ENCODE measurements around the gene TPT1.
A peak's percentile ranks its signal among the peaks of the same experiment; 100 is the strongest.

Gene TPT1

DNA sequence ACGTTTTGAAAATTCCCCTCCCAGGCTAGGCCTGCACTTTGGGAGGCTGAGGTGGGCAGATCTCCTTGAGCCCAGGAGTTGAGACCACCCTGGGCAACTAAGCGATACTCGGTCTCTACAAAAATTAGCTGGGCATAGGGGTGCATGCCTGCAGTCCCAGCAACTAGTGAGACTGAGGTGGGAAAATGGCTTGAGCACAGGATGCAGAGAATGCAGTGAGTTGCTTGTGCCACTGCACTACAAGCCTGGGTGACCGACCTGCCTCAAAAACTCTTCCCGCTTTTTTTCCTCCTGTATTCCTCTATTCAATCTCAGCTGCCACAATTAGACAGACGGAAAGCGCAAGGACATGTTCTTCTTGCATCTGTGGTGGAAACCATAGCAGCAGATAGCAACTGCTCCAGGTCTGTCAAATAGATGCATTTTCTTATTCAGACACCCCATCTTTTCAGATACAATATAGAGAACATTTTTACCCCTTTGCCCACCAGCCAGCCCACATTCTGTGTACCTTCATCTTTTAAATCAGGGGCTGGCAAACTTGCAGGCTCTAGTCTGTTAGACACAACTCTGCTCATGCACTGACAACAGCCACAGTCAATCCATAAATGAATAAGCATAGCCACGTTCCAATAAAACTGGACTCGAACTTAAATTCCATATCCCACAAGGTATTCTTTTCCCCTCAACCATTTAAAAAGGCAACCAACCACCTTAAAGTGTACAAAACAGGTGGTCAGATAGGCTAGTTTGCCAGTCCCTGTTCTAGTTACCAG is 4.8 kb downstream of the TPT1 start:
- peak overlapping the region; percentile 99 for H3K27ac ChIP-seq
- DNase-seq (ENCODE audit: low read depth, low spot score), result no peak

DNA sequence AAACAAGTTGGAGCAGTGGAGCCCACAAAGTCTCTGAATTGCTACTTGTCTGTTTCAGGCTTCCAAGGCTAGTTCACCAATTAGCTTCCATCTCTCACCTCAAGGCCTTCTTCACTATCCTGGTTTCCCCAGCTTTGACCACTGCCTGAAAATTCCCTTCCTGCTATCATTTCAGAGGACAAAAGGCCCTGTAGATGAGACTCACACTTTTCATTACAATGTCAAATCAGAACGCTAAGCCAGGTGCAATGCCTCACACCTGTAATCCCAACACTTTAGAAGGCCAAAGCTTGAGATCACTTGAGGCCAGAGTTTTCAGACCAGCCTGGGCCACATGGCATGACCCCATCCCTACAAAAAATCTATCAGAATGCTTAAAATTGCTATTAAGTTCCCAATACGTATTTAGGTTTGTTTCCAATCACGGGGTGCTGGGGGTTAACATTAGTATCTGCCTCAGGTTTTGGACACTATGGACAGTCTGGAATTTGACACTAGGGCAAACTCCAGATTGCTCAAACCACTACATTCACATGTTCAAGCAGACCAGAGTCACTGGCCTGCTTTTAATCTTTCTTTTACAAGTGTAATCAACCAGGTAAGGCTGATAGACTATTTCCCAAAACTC is 5.5 kb downstream of the TPT1 start:
- no peak for DNase-seq (ENCODE audit: low read depth, low spot score)
- H3K27ac ChIP-seq, result peak overlapping the region; percentile 99

DNA sequence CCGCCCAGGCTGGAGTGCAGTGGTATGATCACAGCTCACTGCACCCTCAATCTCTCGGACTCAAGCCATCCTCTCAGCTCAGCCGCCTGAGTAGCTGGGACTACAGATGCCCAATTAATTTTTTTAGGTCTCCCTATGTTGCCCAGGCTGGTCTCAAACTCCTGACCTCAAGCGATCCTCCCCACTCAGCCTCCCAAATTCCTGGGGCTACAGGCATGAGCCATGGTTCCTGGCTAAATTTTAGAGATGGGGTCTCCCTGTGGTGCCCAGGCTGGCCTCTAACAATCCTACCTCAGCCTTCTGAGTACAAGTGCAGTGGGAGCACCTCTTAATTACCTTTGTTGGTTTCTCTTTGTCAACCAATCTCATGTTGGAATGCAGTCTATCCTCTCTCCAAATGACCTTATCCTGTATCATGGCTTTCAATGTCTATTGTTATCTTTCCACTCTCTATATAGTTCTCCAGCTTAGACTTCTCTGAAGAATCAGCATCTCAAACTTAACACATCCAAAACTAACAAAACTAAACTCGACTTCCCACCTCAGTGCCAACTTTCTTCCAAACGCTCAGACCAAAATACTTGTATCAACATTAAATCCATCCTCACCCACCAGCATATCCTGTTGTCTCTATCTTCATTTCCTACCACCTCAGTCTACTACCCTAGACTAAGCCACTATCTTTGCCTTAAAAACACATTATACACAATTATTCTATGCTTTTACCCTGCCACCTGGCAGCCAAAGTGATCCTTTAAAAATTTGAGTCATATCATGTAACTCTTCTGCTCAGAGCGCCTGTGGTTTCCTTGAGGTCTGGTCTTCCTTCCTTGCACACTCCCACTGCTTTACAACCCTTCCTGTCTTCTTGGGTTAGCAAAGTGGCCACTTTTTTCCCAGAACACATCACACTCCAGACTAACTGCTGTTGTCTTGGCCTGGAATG is 6.7 kb downstream of the TPT1 start:
- H3K27ac ChIP-seq, result peak overlapping the region; percentile 99
- DNase-seq (ENCODE audit: low read depth, low spot score), result no peak

DNA sequence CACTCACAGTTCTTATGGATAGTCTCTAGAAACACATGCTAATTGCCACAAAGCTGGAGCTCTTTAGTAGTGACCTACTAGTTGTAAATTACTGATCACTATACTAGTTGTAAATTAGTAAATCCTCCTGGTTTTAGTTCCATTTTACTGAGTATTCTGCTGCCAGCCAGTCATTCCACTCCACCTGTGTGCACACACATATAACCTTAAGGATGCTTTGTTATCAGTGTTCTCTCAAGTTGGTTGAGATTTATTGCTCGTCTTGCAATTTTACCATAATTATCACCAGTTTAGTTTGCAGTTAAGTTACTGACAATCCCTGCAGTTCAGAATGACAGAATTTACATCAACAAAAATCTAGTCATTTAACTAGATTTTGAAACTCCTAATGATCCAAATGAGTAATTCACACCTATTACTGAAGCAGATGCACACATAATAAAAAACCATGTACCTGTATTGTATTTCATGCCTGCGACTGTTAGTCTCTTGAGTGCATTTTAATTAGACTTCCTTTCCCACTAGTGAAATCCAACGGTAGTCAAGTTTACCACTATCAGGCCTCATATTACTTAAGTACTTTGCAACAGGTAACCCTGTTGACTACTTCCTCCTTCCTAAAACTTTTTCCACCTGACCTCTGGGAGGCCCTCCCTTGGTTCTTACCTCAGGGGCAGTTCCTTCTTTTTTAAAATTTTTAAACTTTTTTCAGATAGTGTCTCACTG is 7.6 kb downstream of the TPT1 start:
- no peak for DNase-seq (ENCODE audit: low read depth, low spot score)
- H3K27ac ChIP-seq, result peak overlapping the region; percentile 99

DNA sequence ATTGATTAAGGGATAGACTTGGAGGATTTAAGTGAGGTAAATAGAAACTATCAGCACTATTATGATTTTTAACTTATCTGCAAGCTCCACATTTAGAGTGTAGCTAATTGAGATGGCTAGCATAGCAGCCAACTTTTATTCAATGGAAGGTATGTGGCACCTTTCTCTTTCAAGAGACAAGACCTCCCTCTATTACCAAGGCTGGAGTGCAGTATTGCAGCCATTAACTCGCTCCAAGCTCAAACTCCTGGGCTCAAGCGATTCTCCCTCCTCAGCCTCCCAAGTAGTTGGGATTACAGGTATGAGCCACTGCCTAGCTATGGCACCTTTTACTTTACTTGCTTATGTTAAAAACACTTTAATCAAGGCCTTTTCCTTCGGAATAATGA is 8.2 kb downstream of the TPT1 start:
- H3K27ac ChIP-seq, result peak overlapping the region; percentile 99

DNA sequence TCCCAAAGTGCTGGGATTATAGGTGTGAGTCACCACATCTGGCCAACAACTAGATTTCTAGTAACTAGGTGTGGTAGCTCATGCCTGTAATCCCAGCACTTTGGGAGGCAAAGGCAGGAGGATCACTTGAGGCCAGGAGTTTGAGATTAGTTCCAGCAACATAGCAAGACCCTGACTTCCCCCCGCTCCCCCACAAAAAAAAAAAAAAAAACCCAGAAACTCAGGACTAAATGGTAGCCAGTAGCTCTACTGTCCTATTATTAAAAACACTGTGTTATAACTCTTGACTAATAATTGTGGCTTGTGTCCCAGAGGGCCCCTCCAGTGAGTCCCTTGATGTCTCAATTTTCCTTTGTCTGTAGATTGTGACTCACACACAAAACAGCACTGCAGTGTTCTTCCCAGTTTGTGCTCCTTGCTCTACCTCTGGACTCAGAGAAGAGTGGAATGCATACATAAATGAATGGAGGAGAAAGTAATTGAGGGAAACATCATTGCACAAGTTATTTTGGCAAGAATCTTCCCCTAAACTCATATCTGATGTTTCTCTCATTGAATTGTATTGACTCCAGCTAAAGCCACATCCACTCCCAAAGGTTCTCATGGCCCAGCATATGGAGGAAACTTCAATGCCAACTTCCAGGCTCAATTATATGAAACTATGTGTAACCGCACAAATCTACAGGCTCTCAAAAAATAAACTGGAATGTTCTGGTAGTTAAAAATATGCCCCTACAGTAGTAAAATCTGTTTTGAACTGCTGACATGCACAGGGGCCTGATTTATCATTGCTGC is 8.8 kb downstream of the TPT1 start:
- H3K27ac ChIP-seq, result peak overlapping the region; percentile 99
- DNase-seq (ENCODE audit: low read depth, low spot score), result no peak

More for the DNA sequence above, 8.2 kb downstream of the TPT1 start:
- DNase-seq (ENCODE audit: low read depth, low spot score), result no peak

DNA sequence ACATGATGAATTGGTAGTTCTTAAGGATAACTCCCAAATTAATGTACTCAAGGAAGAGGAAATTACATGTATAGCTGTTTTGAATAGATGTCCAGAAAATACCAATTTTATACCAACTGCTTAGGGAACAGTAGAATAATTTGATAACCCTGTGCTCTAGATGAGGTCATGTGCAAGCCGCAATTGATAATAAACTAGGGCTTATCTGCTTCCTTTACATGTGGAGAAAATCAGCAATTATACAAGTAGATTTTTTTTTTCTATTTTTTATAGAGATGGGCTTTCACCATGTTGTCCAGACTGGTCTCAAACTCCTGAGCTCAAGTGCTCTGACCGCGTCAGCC is 9.3 kb downstream of the TPT1 start:
- DNase-seq (ENCODE audit: low read depth, low spot score), result no peak
- peak overlapping the region; percentile 99 for H3K27ac ChIP-seq

DNA sequence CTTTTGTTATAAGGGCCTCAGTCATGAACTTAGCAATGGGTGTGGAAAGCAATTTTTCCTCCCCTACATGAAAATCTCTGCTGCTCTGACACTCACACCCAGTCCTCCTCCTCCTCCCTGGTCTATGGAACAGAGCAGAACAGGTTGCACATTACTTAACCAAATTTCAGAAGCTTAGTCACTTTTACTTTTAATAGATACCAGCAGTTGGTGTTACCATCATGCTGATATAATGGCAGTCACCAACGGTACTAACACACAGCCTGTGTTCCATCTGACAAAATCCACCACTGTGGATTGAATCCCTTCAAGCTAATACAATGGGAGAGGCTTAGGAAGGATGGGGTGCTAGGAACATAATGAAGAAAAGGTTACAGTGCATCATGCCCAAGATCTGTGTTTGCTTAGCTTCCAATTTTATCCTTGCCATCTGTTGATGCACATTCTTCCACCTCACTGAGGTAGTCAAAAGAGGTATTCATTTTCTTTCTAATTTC is 9.8 kb downstream of the TPT1 start:
- no peak for DNase-seq (ENCODE audit: low read depth, low spot score)
- peak overlapping the region; percentile 99 for H3K27ac ChIP-seq

DNA sequence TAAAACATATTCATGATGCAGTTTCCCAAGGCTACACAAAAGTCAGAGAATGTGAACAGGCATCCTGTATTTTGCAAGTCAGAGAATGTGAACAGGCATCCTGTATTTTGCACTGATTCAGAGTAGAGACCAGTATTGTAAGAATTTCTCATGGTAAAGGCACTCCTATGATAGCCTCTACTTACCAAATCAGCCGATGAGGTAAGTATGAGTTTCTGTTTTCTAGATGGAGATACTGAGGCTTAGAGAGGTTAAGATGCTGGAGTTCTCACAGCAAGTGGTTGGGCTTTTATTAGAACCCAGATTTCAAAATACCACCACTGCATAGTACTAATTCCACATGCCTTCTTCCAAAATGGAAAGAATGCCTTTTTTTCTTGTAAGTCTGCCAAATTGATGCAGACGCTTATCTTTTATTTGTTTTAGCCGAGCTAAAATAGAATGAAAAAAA is 12.3 kb downstream of the TPT1 start:
- H3K27ac ChIP-seq, result peak overlapping the region; percentile 99
- DNase-seq (ENCODE audit: low read depth, low spot score), result no peak

DNA sequence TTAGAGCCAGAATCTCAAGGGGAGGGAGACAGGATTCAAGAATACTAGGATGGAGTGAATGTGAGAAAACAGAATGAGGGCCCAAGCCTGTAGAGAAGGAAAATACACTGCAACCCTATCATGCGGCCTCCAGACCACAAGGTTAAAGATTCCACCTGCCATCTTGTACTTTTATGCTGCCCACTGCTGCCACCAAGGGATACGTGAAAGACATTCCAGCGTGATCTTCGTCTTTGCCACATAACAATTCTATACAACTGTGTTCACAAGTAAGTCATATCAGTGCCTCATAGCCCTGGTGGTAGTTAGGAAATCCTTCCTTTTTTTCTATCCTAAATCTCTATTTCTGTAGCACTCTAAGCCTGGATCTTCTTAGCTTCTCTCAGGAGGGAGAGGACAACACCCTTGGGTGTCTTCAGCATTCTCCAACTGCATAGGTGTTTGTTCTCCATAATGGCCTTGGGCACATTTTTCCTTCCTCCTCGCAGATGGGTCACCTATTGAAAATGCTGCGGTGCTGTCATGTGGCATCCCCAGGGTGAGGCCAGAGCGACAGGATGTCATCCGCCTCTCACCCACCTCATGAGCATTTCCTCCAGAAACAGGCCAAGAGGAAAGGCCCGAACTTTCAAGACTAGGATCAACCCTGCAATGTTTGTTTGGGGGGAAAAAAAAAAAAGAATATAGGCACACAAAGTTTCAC is 13.6 kb downstream of the TPT1 start:
- peak overlapping the region; percentile 99 for H3K27ac ChIP-seq
- DNase-seq (ENCODE audit: low read depth, low spot score), result no peak

DNA sequence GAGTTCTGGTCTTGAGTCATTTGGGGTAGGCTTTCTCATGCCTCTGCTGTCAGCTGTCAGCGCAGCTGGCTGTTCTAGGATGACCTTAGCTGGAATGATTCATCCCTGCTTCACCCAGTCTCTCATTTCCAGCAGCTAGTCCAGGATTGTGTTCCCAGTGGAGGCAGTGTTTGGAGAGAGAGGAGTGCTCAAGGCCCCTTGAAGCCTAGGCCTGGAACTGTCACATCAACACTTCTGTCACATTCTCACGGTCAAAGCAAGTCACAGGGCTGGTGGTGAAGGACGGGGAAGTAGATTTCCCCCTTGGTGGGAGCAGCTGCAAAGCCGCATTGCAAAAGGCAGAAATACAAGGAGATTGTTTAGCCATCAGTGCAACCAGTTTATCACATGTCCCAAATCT is 15.2 kb downstream of the TPT1 start:
- H3K27ac ChIP-seq, result peak overlapping the region; percentile 99
- no peak for DNase-seq (ENCODE audit: low read depth, low spot score)

DNA sequence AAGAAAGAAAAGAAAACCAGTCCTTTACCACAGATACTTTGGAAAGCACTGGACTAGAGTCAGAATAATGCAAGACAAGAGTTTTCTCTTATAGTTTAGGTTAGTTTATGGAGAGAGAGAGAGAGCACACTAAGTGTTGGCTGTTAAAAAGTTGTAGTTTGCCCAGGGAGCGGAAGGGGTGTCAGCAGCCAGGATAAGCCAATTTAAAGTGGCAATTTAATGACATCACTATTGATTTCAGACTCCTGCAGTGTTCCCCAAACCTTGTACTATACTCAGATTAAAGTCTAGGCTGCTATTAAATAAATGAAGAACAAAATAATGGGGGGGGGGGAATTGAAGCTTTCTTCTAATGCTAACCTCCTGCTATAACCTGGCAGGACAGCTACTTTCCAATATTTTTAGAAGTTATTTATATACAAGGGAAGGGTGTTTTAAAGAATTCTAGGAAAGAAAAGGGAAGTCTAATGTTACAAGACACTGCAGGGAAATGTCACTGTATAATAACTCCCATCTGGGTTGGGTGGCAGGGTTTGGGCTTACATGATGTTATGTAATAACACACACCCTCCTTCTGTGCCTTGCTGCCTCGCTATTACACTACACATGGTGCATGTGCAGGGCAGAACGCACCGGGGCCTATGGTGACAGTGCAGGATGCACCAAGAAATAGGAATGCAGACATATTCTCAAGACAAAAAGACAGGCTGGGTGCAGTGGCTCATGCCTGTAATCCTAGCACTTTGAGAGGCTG is 19.9 kb downstream of the TPT1 start:
- H3K27ac ChIP-seq, result no peak overlapping the region
- DNase-seq (ENCODE audit: low read depth, low spot score), result no peak

DNA sequence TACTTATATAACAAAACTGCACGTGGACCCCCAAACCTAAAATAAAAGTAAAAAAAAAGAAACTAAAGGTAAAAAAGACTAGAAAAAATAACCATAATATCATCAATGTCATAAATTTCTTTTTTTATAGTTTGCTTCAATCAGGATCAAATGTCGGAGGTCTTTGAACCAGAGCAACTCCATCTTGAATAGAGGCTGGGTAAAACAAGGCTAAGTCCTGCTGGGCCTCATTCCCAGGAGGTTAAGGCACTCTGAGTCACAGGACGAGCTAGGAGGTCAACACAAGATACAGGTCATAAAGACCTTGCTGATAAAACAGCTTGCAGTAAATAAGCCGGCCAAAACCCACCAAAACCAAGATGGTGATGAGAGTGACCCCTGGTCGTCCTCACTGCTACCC is 24.0 kb downstream of the TPT1 start:
- H3K27ac ChIP-seq, result no peak overlapping the region
- DNase-seq (ENCODE audit: low read depth, low spot score), result no peak

DNA sequence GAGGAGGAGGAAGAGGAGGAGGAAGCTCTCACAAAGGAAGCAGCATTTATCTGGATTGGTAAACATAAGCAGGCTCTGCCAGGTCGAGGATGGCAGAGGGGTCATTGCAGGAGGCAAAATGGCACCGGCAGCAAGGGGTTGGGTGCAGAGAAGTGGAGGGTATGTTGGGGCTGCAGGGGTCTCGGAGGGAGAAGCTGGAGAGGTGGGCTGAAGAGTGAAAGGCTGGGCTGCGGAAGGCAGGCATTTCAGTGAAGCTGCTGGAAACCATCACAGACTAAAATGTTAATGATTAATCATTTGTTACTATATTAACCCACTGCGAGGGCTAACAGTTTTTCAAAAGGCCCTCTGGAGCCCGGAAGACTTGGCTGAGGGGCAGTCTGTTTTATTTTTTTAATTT is 24.6 kb downstream of the TPT1 start:
- DNase-seq (ENCODE audit: low read depth, low spot score), result no peak
- H3K27ac ChIP-seq, result no peak overlapping the region

DNA sequence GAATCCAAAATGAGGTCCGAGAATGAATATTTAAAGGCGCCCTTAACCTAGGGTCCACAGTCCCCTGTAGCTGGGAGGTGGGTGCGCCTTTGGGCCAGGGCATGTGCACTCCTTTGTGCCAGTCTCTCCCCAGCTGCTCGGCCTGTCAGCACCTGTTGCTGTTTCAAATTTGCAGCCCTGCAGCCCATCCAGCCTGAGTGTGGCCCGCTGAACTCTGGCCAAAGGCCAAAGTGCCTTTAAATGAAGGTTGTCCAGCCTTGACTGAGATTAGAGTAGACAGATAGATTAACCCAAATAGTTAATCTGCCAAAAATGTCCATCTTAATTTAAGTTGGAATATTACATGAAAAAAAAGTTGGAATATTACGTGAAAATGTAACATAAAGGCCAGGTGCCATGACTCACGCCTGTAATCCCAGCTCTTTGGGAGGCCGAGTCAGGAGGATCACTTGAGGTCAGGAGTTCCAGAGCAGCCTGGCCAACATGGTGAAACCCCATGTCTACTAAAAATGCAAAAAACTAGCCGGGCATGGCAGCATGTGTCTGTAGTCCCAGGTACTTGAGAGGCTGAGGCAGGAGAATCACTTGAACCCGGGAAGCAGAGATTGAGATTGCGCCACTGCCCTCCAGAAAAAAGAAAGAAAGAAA is 25.3 kb downstream of the TPT1 start:
- H3K27ac ChIP-seq, result no peak overlapping the region
- DNase-seq (ENCODE audit: low read depth, low spot score), result no peak

DNA sequence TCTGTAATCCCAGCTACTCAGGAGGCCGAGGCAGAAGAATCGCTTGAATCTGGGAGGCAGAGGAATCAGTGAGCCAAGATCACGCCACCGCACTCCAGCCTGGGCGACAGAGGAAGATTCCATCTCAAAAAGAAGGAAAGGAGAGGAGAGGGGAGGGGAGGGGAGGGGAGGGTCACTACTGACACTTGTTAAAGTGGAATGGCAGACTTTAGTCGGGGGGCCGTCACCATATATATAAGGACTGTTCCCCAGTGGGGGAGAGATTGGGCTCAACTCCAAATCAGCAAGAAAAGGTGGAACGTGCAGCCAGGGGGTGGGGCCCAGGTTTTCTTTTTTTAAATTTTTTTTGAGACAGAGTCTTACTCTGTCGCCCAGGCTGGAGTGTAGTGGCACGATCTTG is 26.2 kb downstream of the TPT1 start:
- H3K27ac ChIP-seq, result no peak overlapping the region
- DNase-seq (ENCODE audit: low read depth, low spot score), result no peak

DNA sequence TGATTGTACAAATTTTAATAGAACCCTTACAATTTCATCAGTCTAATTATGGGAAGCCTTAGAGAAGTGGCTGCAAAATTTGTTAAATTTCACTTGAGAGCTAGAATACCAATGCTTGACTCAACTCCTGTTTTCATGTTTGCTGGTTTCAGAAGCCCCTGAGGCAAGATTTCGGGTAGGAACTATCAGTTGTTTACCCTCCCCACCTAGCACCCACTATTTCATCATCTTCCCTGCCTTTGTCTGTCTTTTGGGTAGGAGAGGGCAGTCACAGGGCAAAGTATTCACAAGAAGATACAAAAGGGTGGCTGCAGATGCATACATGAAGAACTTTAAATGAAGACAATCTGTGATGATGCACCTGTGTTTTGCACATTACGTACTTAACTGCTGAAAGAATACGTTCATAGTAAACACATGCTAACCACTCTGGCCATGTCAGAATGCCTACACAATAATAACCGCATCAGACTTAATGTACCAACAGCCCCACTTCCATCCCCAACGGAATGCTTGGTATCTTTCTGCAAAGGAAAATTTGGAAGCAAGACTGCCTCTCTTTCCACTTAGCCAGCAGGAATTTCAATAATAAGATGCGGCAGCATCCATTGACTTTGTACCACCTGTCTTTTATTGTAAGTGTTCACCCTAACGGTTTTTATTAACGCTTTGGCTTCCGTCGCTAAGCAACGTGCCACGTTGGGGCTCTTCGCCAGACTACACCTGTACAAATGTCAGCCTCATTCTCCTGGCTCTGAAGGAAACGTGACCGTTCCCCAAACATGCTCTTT is 30.4 kb downstream of the TPT1 start:
- no peak for DNase-seq (ENCODE audit: low read depth, low spot score)
- no peak overlapping the region for H3K27ac ChIP-seq

Data from epithelial cell of prostate (primary cell).